HEK293T (cell line): Measurements from ENCODE around the gene NCS1.

ENCODE experiments used
- FOXM1 ChIP-seq: fragments of 450-650 bp; IDR thresholded peaks from 2 replicates; pipeline ENCODE4 v1.6.1; 2017; ENCODE audit warnings: mild to moderate bottlenecking, borderline replicate concordance
- LEF1 ChIP-seq: fragments of 450-650 bp; IDR thresholded peaks from 2 replicates; pipeline ENCODE4 v1.6.1; 2017; ENCODE audit warnings: mild to moderate bottlenecking, borderline replicate concordance

DNA sequence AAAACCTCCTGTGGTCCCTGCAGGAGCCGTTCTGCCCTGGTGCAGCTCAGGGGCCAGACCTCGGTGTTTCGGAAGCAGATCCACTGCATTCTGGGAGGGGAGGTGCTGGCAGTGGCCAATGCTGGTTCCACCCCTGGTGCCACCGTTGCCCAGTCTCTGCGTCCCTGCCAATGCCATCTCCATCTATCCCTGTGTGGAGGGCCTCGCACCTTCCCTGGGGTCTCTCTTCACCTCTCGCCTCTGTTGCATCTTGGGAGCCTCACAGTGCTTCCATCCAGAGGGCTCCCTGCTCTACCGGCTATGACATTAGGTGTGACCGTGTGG lies 15.3 kb downstream of the NCS1 start:
- TF ChIP-seq FOXM1 (no peak), LEF1 (no peak)
